Glomerular endothelial cell (primary cell): ENCODE measurements around the gene PDE4A. TPM values are rescaled to one million over a fixed set of nuclear protein-coding genes. Genes with fewer than 3 reads are reported as not detected.
"Not testable (repeated sequence)": the region's sequence is repeated elsewhere in the genome, so short reads cannot be mapped to it uniquely, and the experiment has no call there.

ENCODE experiments used
- DNase-seq: peaks from one replicate; pipeline ENCODE4 v3.0.0-alpha.2; 2011; ENCODE audit warnings: low read depth, low spot score; ENCODE audit errors: extremely low read depth
- total RNA-seq: library from RNA; depleted of rRNA; stranded (reverse); fragments of >200 nt; gene quantifications from 2 replicates; pipeline ENCODE4 v1.2.3, GENCODE V29; 2015

The PDE4A gene
- total RNA-seq, 1 donor from 2014 or later = 5.3 TPM

DNA sequence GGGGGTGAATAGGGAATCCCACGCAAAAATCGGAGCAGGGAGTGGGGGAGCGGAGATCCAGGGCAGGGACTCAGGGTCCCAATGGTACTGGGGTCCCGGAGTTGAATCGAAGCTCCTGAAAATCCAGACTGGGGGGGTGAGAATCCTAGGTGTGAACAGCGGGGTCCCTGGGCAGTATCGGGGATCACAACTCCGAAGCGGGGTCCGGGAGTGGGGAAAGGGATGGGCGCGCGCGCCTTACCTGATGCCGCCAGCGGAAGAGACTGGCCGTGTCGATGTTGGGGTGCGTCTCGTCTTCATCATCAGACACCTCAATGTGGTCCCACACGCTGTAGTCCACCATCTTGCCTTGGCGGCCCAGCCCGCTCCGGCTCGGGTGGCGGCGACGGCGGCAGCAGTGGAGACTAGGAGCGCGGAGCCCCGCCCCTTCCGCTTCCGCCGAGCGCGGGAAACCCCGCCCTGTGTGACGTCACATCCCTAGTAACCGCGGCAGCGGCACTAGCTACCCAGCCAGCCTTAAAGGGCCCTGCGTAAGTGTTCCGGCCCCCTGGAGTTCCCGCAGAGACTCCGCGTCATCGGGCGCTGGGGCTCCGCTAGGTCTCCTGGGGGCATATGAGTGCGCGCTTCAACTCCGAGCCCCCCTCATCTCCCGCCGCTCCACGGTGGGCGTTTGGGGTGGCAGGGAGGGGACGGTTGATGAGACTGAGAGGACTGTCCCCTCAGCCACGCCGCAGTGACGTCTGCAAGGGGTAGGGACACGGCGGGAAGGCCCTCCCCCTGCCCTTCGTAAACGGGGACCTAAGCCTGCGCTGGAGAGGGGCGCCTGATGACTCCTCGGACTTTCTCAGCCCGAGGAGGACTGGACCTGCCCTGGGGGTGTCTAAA, 17.0 kb upstream of the PDE4A start, which contains the start of gene CDC37:
Gene CDC37 (minus strand): TSS at position 406 of the 885 bp plus-strand sequence. CDS start 63 bp downstream, at position 343.
- no peak for DNase-seq

GRCh38 chr19:10404888-10405820, 15.2 kb upstream of the PDE4A start:
- no peak for DNase-seq

DNA sequence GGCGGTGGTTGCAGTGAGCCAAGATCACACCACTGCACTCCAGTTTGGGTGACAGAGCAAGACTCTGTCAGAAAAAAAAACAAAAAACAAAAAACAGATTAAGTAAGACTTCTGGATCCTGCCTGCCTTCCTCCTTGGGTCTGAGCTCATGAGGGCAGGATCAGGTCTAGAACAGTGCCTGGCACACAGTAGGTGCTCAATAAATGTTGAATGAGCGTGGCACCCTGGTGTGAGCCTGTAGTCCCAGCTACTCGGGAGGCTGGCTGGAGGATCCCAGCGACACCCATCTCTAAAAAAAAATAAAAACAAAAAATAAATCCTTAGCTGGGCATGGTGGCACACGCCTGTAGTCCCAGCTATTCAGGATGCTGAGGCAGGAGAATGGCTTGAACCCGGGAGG, 14.1 kb upstream of the PDE4A start:
- no peak for DNase-seq

- no peak for DNase-seq
These were observed 13.2 kb upstream of the PDE4A start for GRCh38 chr19:10407096-10407495.

DNA sequence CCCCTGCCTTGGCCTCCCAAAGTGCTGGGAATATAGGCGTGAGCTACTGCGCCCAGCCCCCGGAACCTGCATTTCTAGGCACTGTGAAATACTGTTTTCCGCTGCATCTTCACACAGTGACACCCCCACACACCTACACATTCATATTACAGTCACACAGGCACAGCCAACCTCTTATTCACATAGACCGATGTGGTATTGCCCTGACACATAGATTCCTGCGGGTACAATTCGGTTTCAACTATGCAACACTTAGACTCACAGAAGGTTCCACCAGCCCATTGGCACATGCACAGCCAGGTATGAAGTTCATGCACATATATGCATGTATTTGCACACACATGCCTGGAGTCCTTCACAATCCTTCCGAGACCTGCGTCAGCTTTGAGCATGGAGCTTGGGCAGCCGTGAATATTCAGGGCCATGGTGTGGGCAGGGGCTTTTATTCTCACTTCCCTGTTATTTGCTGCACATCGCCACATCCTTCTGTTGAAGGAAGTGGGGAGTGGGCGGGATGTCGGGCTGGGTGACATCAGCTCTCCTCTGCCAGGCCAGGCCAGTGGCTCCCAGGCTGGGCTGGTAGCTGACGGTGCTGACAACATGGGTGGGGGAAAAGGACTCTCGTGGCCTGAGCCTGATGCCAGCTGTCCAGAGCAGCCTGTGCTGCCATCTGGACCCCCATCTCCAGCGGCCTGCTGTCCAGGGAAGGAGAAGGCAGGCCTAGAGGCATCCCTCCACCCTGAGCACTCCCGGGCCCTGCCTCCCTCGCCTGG, 11.6 kb upstream of the PDE4A start:
- no peak for DNase-seq

DNA sequence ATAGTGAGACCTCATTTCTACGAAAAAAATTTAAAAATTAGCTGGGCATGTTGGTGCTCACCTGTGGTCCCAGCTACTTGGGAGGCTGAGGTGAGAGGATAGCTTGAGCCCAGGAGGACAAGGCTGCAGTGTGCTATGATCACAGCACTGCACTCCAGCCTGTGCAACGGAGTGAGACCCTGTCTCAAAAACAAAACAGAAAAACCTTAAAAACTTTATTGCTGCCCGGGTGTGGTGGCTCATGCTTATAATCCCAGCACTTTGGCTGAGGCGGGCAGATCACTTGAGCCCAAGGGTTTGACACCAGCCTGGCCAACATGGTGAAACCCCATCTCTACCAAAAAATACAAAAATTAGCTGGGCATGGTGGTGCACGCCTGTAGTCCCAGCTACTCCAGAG, 9.1 kb upstream of the PDE4A start:
- not testable (repeated sequence) for DNase-seq

- no peak for DNase-seq
These were observed 7.9 kb upstream of the PDE4A start for GRCh38 chr19:10412257-10412977.

DNA sequence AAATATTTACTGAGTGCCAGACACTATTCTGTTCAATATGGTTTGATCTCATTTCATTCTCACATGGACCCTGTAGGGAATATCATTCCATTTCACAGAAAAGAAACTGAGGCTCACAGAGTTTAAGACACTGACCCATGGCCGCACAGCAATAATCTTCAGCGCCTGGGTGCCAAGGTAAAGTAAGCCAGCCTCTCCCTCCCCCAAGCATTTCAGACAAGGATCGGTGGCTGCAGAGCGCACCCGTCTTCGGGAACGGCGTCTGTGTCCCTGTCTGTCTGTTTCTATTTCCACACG, 4.3 kb upstream of the PDE4A start:
- DNase-seq = no peak

DNA sequence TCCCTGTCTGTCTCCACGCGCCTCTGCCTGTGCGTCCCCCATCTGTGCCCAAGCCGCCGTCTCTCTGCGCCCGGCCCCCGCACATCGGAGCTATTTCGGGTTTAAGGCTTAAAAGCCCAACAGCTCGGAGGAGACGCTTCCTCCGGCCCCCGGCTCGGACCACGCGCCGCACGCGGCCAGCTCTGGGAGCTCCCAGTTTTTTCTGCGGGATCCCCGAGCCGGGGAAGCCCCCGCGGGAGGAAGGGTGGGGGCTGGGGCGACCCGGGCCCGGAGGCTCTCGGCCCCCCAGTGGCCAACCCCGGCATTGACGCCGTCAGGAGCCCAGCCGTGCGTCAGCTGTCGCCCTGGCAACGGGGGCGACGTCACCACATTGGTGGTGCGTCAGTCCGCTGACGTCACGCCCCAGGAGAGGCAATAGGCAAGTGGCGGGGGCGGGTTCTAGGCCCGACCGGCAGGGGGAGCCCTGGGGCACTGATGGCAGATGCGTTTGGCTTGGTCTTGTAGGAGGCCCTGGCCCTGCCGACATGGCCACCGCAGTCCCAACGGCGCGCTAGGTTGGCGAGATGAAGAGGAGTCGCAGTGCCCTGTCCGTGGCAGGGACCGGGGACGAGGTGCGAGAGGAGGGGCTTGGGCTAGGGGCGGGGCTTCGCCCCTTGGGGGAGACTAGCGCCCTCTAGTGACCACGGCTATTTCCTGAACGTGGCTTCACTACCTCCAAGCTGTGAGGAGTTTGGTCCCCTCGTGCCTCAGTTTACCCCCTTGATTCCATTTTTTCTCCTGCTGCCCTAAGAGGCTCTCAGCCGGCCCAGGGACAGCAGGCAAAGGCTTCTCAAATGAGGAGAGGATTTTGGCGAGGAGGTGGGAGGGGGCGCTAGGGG, 3.7 kb upstream of the PDE4A start:
- no peak for DNase-seq

DNA sequence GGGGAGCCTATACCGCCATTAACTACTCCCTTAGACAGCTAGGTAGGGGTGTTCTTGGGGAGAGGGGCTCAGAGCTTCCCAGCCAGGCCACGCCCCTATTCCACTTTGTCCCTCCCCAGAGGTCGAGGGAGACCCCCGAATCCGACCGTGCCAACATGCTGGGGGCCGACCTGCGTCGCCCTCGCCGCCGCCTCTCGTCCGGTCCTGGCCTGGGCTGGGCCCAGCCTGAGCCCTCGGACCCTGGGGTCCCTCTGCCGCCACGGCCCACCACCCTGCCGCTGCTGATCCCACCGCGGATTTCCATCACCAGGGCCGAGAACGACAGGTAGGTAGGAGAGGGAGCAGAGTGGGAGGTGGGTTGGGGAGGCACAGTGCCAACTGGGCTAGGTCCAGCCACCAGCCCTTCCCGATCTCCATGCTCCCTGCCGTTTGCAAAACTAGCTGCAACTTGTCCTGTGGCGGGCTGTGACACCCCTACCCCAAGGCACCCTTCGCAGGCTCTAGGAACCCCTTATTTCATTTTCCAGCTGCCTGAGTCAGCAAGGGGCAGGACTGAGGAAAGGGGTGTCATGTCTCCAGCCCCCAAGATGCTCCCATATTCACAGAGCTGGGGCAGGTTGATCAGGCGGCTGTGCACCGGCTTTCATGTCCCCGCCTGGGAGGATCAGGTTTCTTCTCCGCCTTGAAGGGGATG, 2.6 kb upstream of the PDE4A start:
- DNase-seq = no peak

DNA sequence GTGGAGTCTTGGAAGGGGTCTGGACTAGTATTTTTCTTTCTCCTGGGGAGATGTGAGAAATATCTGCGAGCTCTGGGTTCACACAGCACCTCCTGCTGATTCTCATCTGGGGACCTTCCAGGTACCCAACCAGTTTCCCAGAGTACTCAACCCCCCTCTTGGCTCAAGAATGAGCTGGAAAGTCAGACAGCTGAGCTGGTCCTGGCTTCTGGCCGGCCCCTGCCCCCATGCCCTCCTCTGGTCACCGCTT, 2.2 kb upstream of the PDE4A start:
- no peak for DNase-seq

- DNase-seq = no peak
These were observed 1.7 kb upstream of the PDE4A start for GRCh38 chr19:10418485-10419199.

- no peak for DNase-seq
These were observed 1.1 kb upstream of the PDE4A start for GRCh38 chr19:10419200-10419645.

DNA sequence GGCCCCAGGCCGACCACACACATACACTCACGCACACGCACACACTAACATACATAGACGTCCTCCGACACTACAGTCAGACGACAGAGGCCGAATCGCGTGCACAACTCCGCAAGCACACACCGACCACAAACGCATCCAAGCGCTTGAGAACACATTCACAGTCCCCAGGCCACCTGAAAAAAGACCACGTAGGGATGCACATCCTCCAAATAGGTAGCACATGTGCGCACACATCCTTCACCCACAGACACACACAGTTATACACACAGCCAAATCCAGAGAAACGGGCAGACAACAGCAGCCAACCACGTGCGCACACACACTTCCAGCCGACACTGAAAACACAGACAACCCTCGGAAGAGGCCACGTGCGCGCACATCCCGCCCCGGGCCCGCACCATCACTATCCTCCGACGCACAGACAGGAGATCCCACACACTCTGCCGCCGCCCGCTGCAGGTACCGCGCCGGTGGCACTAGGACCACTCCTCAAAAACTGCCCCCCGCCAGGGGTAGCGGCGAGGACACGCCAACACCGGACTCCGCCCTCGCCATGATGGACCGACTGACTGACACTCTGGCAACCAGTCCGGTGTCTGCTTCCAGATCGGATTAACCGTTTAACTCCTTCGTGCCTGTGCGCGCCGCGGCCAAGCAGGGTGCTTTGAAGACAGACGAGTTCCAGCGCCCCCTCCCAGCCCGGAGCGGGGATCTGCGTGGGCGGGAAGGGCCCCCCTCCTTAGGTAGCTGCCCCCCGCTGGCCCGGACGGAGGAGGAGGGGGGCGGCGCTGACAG, 493 bp upstream of the PDE4A start:
- DNase-seq = no peak

DNA sequence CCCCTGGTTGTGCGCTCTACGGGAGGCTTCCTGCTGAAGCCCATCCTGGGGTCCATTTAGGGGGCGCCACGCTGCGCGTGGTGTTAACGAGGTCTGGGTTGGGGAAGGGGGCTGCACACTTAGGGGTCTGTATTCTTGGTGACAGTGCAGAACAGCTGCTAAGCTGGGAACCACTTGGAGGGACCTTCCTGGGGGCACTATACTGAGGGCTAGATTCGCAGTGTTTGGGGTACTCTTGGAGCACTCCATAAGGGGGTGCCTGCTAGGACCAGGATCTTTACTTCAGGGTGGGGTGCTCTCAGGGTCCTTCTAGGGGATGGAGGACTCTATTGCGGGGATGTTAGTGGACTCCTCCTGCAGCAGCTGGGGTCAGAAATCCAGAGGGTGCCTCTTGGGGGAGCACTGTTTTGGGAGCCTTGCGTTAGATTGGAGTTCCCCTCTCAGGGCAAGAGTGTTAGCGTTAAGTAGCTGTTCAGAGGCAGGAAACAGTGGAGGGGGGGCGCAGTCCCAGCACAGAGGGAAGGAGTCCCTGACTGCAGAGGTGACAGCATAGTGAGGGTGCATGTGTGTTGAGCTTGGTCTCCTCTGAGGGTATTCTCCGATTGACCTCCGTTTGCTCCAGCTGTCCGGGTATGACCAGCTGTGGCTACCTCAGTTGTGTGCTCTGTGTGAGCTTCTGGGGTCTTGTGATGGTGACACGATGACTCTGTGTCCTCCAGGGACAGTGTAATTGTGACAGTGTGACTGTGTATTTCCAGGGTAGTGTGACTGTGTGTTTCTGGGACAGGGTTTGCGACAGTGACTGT, 1.1 kb downstream of the PDE4A start:
- no peak for DNase-seq

- DNase-seq = no peak
These were observed 1.7 kb downstream of the PDE4A start for GRCh38 chr19:10422046-10422461.

- DNase-seq = no peak
These were observed 2.5 kb downstream of the PDE4A start for GRCh38 chr19:10422846-10423245.
